ENCODE results near the gene MEGF9.

GRCh38 chr9:120587328-120587727 is 126.9 kb downstream of the MEGF9 start:
- TF ChIP-seq MXI1 (IDR thresholded peaks at IDR 0.05; ENCODE audit: low read depth, low read length) (no peak), JUND (IDR thresholded peaks at IDR 0.05) (no peak), CHD2 (IDR thresholded peaks at IDR 0.05; ENCODE audit: low read length, partially characterized antibody) (no peak), FOSL2 (IDR thresholded peaks at IDR 0.05; ENCODE audit: borderline replicate concordance, low read depth) (no peak), CTCF (IDR thresholded peaks at IDR 0.05) (no peak), SMC3 (IDR thresholded peaks at IDR 0.05; ENCODE audit: low read depth, low read length) (no peak), YY1 (IDR thresholded peaks at IDR 0.05; ENCODE audit: low read depth) (no peak), RXRA (IDR thresholded peaks at IDR 0.05; ENCODE audit: borderline replicate concordance, low read depth) (no peak), REST (IDR thresholded peaks at IDR 0.05; ENCODE audit: low read depth, low read length) (no peak), EZH2phosphoT487 (IDR thresholded peaks at IDR 0.05; ENCODE audit: borderline replicate concordance, low read depth) (no peak), POLR2AphosphoS5 (IDR thresholded peaks at IDR 0.05; ENCODE audit: low read depth, low read length) (no peak), GATA2 (CRISPR knock-in tag; IDR thresholded peaks at IDR 0.05) (no peak), GABPA (IDR thresholded peaks at IDR 0.05; ENCODE audit: low read depth) (no peak), EP300 (IDR thresholded peaks at IDR 0.05; ENCODE audit: borderline replicate concordance in 1 of 2, low read depth in 1 of 2, low read length in 1 of 2) (peak in 1 of 2 experiments; percentile 39; a peak in 1 of 4 replicates)

Measured in SK-N-SH (cell line).